OCI-LY3 (cell line): Measurements from ENCODE around the gene ZEB2.

Source experiments
- H2AFZ ChIP-seq: fragments of 200-600, 300-600 bp; shearing (Covaris generic); 2 replicates; pipeline ENCODE4 v1.6.0; 2014; ENCODE audit warnings: antibody characterized with exemption, low read depth, low read length
- H3K27ac ChIP-seq: fragments of 200-600, 300-600 bp; sonication (generic); 2 replicates; pipeline ENCODE4 v1.5.1; 2014; ENCODE audit warnings: mild to moderate bottlenecking, low read length, moderate library complexity, mixed read lengths
- H3K27me3 ChIP-seq: fragments of 200-600, 300-600 bp; sonication (generic); 2 replicates; pipeline ENCODE4 v1.6.1; 2014; ENCODE audit warnings: low read depth, low read length, mixed read lengths
- H3K36me3 ChIP-seq: fragments of 200-600, 300-600 bp; sonication (generic); replicated peaks from 2 replicates; pipeline ENCODE3; 2014; ENCODE audit warnings: low read depth, low read length, mixed read lengths
- H3K4me1 ChIP-seq: fragments of 300-600, 200-600 bp; sonication (generic); 2 replicates; pipeline ENCODE4 v1.6.1; 2014; ENCODE audit warnings: low read length, mixed read lengths
- H3K4me2 ChIP-seq: fragments of 200-600, 300-600 bp; sonication (generic); 2 replicates; pipeline ENCODE4 v1.6.1; 2014; ENCODE audit warnings: low read length, mixed read lengths
- H3K4me3 ChIP-seq: fragments of 300-600, 200-600 bp; sonication (generic); 2 replicates; pipeline ENCODE4 v1.5.1; 2014; ENCODE audit warnings: antibody characterized with exemption, mild to moderate bottlenecking, low read length, moderate library complexity
- H3K79me2 ChIP-seq: fragments of 300-600, 200-600 bp; shearing (Covaris generic); 2 replicates; pipeline ENCODE4 v1.6.1; 2014; ENCODE audit warnings: mild to moderate bottlenecking, low read length, mixed read lengths
- H3K9ac ChIP-seq: fragments of 300-600, 200-600 bp; shearing (Covaris generic); 2 replicates; pipeline ENCODE4 v1.6.0; 2014; ENCODE audit warnings: mild to moderate bottlenecking, low read length, moderate library complexity
- H3K9me3 ChIP-seq: fragments of 200-600, 300-600 bp; shearing (Covaris generic); 2 replicates; pipeline ENCODE4 v1.6.1; 2014; ENCODE audit warnings: low read length, mixed read lengths; ENCODE audit not compliant: insufficient read depth
- H4K20me1 ChIP-seq: fragments of 200-600, 300-600 bp; sonication (generic); 2 replicates; pipeline ENCODE4 v1.6.1; 2016; ENCODE audit warnings: low read length, mixed read lengths; ENCODE audit not compliant: insufficient read depth
- EZH2phosphoT487 ChIP-seq: fragments of 200-600 bp; shearing (Covaris generic); IDR thresholded peaks from 2 replicates; pipeline ENCODE4 v1.6.1; 2018; ENCODE audit warnings: antibody characterized with exemption, mixed run types, low read depth
- TF ChIP-seq, protein P1 (sequence below): fragments of 200-600, 300-600 bp; sonication (generic); IDR thresholded peaks from 2 replicates; pipeline ENCODE4 v1.5.1; 2014; ENCODE audit warnings: antibody characterized with exemption, low read length, low read depth

The ZEB2 gene

DNA sequence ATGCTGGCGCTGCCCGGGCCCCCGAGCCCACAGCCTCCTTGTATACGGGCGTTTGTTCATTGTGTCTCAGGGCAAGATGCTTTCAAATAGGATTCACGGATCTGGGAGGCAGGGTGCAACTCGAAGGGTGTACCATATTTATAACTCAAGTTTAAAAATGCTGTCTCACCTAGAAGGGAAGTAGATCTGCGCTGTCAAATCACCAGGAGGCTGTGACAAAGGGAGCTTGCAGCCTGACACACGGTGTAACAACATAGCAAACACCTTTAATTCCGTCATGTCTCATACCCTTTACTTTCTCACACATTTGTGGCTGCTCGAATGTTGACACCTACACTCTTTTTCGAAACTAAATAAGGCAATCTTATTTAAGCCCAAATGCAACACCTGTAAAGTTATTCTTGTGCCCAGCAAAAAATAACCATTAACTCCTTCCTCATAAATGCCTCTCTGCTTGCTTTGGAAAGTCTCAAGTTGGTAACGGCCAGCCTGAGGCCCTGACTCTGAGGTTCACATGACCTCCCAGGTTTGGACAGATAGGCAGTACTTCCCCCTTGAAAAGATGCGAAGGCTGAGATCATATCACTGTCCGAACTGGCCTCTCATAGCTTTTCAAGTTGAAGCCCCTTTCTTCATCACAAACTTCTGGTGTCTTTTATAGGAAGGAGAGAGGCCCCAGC lies 11.6 kb downstream of the ZEB2 start:
- peaks cover 87% of the 10 kb centered on the region for H3K4me1 ChIP-seq

DNA sequence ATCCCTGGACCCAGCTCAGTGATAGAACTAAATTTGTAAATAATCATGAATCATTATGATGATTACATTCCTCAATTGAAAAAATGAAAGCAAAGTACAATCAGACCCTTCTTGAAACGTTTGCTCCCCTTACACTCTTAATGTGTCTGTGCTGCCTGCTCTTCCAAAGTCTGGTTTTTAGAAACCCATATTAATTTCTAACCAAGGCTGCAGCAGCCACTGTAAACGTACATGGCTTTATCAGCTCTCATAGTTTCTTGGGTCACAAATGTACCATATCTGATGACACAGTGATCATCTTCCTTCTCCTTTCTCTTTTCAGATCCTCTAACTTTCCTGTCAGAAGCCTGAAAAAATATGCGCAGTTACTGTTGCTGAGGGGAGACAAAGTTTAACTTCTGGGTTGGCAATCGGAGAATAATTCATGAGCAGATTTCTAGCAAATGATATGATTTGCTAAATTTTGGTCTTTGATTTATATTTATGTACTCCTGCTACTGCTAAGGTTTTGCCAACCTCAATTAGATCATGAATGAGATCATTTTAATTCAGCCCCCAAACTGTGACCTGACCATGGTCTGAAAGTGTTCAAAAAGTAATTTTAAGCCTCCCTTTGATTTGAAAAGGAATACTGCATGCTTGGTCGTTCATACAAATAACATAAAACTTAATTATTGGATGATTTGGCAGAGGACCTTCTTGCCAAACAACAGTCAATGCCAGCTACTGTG lies 12.3 kb downstream of the ZEB2 start:
- H3K4me1 ChIP-seq: peaks cover 80% of the 10 kb centered on the region
- no peaks in the 10 kb centered on the region for H3K9me3 ChIP-seq
- peak overlapping the region; percentile 10; the same call in 1 of the 2 replicates for H3K4me3 ChIP-seq
- H3K36me3 ChIP-seq: peaks cover 5% of the 10 kb centered on the region
- H3K27me3 ChIP-seq: peaks cover 29% of the 10 kb centered on the region
- H3K79me2 ChIP-seq: peaks cover 30% of the 10 kb centered on the region
- H4K20me1 ChIP-seq: peaks cover 57% of the 10 kb centered on the region
- TF ChIP-seq, protein P1, sequence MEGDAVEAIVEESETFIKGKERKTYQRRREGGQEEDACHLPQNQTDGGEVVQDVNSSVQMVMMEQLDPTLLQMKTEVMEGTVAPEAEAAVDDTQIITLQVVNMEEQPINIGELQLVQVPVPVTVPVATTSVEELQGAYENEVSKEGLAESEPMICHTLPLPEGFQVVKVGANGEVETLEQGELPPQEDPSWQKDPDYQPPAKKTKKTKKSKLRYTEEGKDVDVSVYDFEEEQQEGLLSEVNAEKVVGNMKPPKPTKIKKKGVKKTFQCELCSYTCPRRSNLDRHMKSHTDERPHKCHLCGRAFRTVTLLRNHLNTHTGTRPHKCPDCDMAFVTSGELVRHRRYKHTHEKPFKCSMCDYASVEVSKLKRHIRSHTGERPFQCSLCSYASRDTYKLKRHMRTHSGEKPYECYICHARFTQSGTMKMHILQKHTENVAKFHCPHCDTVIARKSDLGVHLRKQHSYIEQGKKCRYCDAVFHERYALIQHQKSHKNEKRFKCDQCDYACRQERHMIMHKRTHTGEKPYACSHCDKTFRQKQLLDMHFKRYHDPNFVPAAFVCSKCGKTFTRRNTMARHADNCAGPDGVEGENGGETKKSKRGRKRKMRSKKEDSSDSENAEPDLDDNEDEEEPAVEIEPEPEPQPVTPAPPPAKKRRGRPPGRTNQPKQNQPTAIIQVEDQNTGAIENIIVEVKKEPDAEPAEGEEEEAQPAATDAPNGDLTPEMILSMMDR: no peak
- no peak for TF ChIP-seq EZH2phosphoT487
- peak overlapping the region; percentile 58 for H3K4me2 ChIP-seq
- no peak overlapping the region for H3K9ac ChIP-seq
- no peak overlapping the region for H3K27ac ChIP-seq
- H2AFZ ChIP-seq: no peak overlapping the region

More for the DNA sequence above, 11.6 kb downstream of the ZEB2 start:
- Histone ChIP-seq H3K4me2 (peak overlapping the region; percentile 58), H3K27me3 (peaks cover 36% of the 10 kb centered on the region), H2AFZ (no peak overlapping the region), H3K79me2 (peaks cover 38% of the 10 kb centered on the region), H3K4me3 (peak overlapping the region; percentile 10; the same call in 1 of the 2 replicates), H4K20me1 (peaks cover 57% of the 10 kb centered on the region), H3K9ac (no peak overlapping the region), H3K27ac (no peak overlapping the region), H3K9me3 (no peaks in the 10 kb centered on the region), H3K36me3 (peaks cover 6% of the 10 kb centered on the region)
- TF ChIP-seq EZH2phosphoT487: no peak
- TF ChIP-seq, protein P1: no peak

DNA sequence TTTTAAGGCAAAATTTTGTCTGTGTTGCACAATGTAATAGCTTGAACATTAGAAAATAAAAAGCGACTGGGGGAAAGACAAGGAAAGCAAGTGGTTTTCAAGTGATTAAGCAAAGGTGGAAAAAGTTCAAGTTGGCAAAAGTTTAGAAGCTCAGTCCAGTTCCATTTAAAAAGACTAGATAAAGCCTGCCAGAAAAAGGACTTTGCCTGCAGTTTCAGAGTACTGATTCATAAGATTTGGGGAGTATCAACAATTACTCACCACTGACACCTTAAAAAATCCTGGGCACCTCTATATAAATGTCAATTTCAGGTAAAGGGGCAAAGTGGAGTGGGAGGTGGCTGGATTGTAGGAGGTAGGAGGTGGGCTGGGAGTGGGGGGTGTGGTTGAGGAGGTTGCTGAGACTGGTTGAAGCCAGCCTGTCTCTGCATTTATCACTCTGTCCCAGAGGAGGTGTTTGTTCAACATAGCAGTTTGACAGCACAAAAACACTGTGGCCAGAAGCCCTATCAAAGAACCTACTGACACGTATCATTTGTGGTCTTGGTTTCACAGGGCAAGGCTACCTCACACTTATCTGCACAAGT lies 14.6 kb downstream of the ZEB2 start:
- no peak overlapping the region for H2AFZ ChIP-seq
- H3K4me2 ChIP-seq: 0 out of 2 replicates have a peak overlapping the region, but pooled peaks have one; percentile 5
- no peak overlapping the region for H3K27ac ChIP-seq
- H3K9me3 ChIP-seq: no peaks in the 10 kb centered on the region
- no peak overlapping the region for H3K9ac ChIP-seq
- peaks cover 60% of the 10 kb centered on the region for H3K4me1 ChIP-seq
- H3K4me3 ChIP-seq: no peak overlapping the region
- H3K79me2 ChIP-seq: peaks cover 12% of the 10 kb centered on the region; the same call in 1 of the 2 replicates
- no peak for TF ChIP-seq EZH2phosphoT487
- TF ChIP-seq, protein P1: no peak
- peaks cover 12% of the 10 kb centered on the region; the same call in 1 of the 2 replicates for H3K27me3 ChIP-seq
- peaks cover 59% of the 10 kb centered on the region for H4K20me1 ChIP-seq
- H3K36me3 ChIP-seq: peaks cover 9% of the 10 kb centered on the region

DNA sequence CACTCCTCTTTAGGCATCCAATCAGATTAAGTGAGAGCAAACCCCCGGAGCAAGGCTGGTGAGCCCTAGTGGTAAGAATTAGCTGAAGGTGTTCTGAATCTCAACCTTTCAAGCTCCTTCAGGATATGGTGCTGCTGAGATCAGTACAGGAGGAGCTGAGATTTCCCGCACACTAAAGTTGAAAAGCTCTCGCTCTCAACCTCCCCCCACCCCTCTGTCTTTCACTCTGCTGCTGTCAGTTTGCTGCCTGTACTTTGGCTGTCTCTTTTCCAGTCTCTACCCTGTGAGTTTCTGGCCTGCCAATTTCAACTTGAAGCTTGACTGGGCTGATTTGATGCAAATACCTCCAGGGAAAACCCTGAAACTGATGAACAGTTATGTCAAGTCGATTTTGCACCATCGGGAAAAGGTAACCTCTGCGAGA lies 15.7 kb downstream of the ZEB2 start:
- no peak overlapping the region for H3K9ac ChIP-seq
- H3K4me3 ChIP-seq: no peak overlapping the region
- no peak overlapping the region for H3K27ac ChIP-seq
- H3K27me3 ChIP-seq: peaks cover 5% of the 10 kb centered on the region; the same call in 1 of the 2 replicates
- peaks cover 49% of the 10 kb centered on the region for H3K4me1 ChIP-seq
- H3K36me3 ChIP-seq: peaks cover 10% of the 10 kb centered on the region
- TF ChIP-seq, protein P1: 0 out of 2 replicates have a peak, but pooled peaks have one; percentile 4
- TF ChIP-seq EZH2phosphoT487: no peak
- no peaks in the 10 kb centered on the region for H3K9me3 ChIP-seq
- peak overlapping the region; percentile 5 for H3K4me2 ChIP-seq
- H3K79me2 ChIP-seq: peaks cover 5% of the 10 kb centered on the region; the same call in 1 of the 2 replicates
- H2AFZ ChIP-seq: no peak overlapping the region
- peaks cover 63% of the 10 kb centered on the region for H4K20me1 ChIP-seq
